Transverse colon (tissue), 4 donors: ENCODE data around the gene MAFF. TPM values are rescaled to one million over a fixed set of nuclear protein-coding genes. Genes with fewer than 3 reads are reported as not detected.

ENCODE experiments used
- DNase-seq: peaks from one replicate; pipeline ENCODE4 v3.0.0-alpha.2; 2019
- H3K27ac ChIP-seq, 4 donors: fragments of 200-600 bp; sonication (generic); 2 replicates each; pipeline ENCODE4 v1.5.1; 2016 to 2018; ENCODE audit warnings: inconsistent platforms in 4 of 4
- H3K27me3 ChIP-seq: fragments of 200-600 bp; sonication (generic); 2 replicates; pipeline ENCODE4 v1.5.1; 2017; ENCODE audit warnings: inconsistent platforms
- H3K36me3 ChIP-seq, 4 donors: fragments of 200-600 bp; sonication (generic); 2 replicates each; pipeline ENCODE4 v1.5.1; 2017 to 2019; ENCODE audit warnings: inconsistent platforms in 4 of 4
- H3K4me1 ChIP-seq, 4 donors: fragments of 200-600 bp; sonication (generic); 2 replicates each; pipeline ENCODE4 v1.5.1; 2017 to 2020; ENCODE audit warnings: inconsistent platforms in 4 of 4
- H3K4me3 ChIP-seq, 4 donors: fragments of 200-600 bp; sonication (generic); 1 replicate in 1 of 4; 2 replicates in 3 of 4; pipeline versions ENCODE4 v1.5.1 to v1.6.1; 2017 to 2019; ENCODE audit warnings: inconsistent platforms in 4 of 4
- H3K9me3 ChIP-seq, 2 donors: fragments of 200-600 bp; sonication (generic); 2 replicates each; pipeline ENCODE4 v1.5.1; 2017 to 2019; ENCODE audit warnings: inconsistent platforms in 2 of 2
- EP300 ChIP-seq: sonication (generic); formaldehyde crosslinking; IDR thresholded peaks from one replicate; pipeline ENCODE4 v1.6.1; 2017; ENCODE audit warnings: antibody characterized with exemption, low read depth
- POLR2A ChIP-seq: fragments of 450-650 bp; IDR thresholded peaks from one replicate; pipeline ENCODE4 v1.6.1; 2016; ENCODE audit warnings: antibody characterized with exemption, mild to moderate bottlenecking, moderate library complexity
- POLR2AphosphoS5 ChIP-seq, 3 donors: sonication (generic); formaldehyde crosslinking; IDR thresholded peaks; one replicate each; pipeline ENCODE4 v1.6.1; 2016; ENCODE audit warnings: antibody characterized with exemption in 3 of 3
- WGBS, 2 donors: methylation state at CpG; one replicate each; pipeline ENCODE4 v1.1.5; 2018; ENCODE audit warnings: low coverage in 1 of 2; 5-methylcytosine and 5-hydroxymethylcytosine counted together
- in situ Hi-C, 4 donors: fragments of 200-750 bp; cut with MboI; loops; one replicate each; pipeline versions ENCODE4 v1.15.0 to v1.15.1; 2017; ENCODE audit warnings: low sequenced_read_pairs in 3 of 4, low pct_ligation_motif_present in 1 of 4, low pct_unique_long_range_greater_than_20kb in 1 of 4
- intact Hi-C: fragments of 100-400 bp; cut with DNase I; formaldehyde crosslinking; loops from one replicate; pipeline ENCODE4 v1.15.1; 2023; ENCODE audit warnings: low total_unique reads
- total RNA-seq, 4 donors: library from RNA; depleted of rRNA; stranded (reverse); fragments of >200 nt; gene quantifications; one replicate each; pipeline ENCODE4 v1.1.0, GENCODE V29; 2016
- TF ChIP-seq, protein P1 (sequence below), 5 experiments: fragments of 200-600 bp in 3 of 5; fragments of 450-650 bp in 2 of 5; sonication (generic) in 3 of 5; IDR thresholded peaks; 1 replicate in 2 of 5; 2 replicates in 3 of 5; pipeline ENCODE4 v1.5.1; 2016 to 2017; ENCODE audit warnings: antibody characterized with exemption in 5 of 5, inconsistent platforms in 3 of 5, mild to moderate bottlenecking in 2 of 5, moderate library complexity in 1 of 5

The MAFF gene
- total RNA-seq, 4 donors from 2014 or later = 3.8 to 30.3 (median 22.0) TPM

- Histone ChIP-seq H3K4me1 (peaks cover 22 to 52% (median 28%) of the 10 kb centered on the region in 4 donors), H3K36me3 (no peaks in the 10 kb centered on the region), H3K27ac (peak overlapping the region; percentile 88 to 96 (median 92)), H3K27me3 (no peaks in the 10 kb centered on the region), H3K4me3 (peak overlapping the region; percentile 47 to 66 (median 59)), H3K9me3 (no peaks in the 10 kb centered on the region)
- in situ Hi-C loops = no loop called here
- peak; percentile 57 for DNase-seq
- TF ChIP-seq POLR2A (no peak), POLR2AphosphoS5 (IDR thresholded peaks at IDR 0.05) (no peak), EP300 (no peak)
- TF ChIP-seq, protein P1, sequence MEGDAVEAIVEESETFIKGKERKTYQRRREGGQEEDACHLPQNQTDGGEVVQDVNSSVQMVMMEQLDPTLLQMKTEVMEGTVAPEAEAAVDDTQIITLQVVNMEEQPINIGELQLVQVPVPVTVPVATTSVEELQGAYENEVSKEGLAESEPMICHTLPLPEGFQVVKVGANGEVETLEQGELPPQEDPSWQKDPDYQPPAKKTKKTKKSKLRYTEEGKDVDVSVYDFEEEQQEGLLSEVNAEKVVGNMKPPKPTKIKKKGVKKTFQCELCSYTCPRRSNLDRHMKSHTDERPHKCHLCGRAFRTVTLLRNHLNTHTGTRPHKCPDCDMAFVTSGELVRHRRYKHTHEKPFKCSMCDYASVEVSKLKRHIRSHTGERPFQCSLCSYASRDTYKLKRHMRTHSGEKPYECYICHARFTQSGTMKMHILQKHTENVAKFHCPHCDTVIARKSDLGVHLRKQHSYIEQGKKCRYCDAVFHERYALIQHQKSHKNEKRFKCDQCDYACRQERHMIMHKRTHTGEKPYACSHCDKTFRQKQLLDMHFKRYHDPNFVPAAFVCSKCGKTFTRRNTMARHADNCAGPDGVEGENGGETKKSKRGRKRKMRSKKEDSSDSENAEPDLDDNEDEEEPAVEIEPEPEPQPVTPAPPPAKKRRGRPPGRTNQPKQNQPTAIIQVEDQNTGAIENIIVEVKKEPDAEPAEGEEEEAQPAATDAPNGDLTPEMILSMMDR (IDR thresholded peaks at IDR 0.05) = no peak
- WGBS, 2 donors = 3 to 7% methylated on average over 10 to 14 of the region's 14 CpGs
- intact Hi-C loops = no loop called here
Measured at GRCh38 chr22:38180841-38181452, 20.8 kb upstream of the MAFF start.

GRCh38 chr22:38181453-38182200, 20.2 kb upstream of the MAFF start, which contains the start of gene PLA2G6:
Gene PLA2G6 (minus strand): TSS chr22:38181830. CDS start chr22:38169426, 12,404 bp downstream.
- DNase-seq = peak; percentile 99
- intact Hi-C loops (no loop called here), in situ Hi-C loops (no loop called here)
- no peaks in the 10 kb centered on the region for H3K27me3 ChIP-seq
- no peaks in the 10 kb centered on the region for H3K9me3 ChIP-seq
- H3K4me1 ChIP-seq = peaks cover 22 to 54% (median 28%) of the 10 kb centered on the region in 4 donors
- WGBS, 2 donors = 0 to 1% methylated on average over 19 to 44 of the region's 48 CpGs
- peak; percentile 43 for TF ChIP-seq POLR2A
- TF ChIP-seq EP300 = no peak
- TF ChIP-seq POLR2AphosphoS5 (IDR thresholded peaks at IDR 0.05) = peak; percentile 24 to 58 (median 50)
- H3K27ac ChIP-seq = peak within 1 kb of the TSS; percentile 88 to 96 (median 92)
- no peaks in the 10 kb centered on the region for H3K36me3 ChIP-seq
- peak within 1 kb of the TSS; percentile 47 to 66 (median 59) for H3K4me3 ChIP-seq

DNA sequence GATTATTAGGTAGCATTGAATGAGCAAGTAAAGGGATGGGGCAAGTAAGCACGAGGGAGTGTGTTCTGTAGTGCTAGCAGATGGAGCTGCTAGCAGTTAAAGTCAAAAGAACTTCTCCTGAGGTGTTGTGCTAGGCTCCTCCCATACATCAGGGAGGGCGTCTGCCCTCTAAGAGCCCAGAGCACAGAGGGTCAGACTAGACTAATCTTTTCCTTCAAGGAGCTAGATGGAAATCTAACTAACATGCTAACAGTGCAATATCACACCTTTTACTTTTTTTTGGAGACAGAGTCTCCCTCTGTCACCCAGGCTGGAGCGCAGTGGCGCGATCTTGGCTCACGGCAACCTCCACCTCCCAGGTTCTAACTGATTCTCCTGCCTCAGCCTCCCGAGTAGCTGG, 17.0 kb upstream of the MAFF start:
- WGBS, 2 donors = 54 to 74% methylated on average over 2 to 7 of the region's 7 CpGs
- DNase-seq = no peak
- no peak overlapping the region for H3K27ac ChIP-seq
- intact Hi-C loops (no loop called here), in situ Hi-C loops (no loop called here)
- no peak overlapping the region for H3K4me3 ChIP-seq
- no peaks in the 10 kb centered on the region for H3K9me3 ChIP-seq
- TF ChIP-seq EP300 (no peak), POLR2A (no peak)
- H3K36me3 ChIP-seq = no peaks in the 10 kb centered on the region
- H3K4me1 ChIP-seq = peaks cover 9 to 39% (median 19%) of the 10 kb centered on the region in 4 donors
- no peaks in the 10 kb centered on the region for H3K27me3 ChIP-seq

DNA sequence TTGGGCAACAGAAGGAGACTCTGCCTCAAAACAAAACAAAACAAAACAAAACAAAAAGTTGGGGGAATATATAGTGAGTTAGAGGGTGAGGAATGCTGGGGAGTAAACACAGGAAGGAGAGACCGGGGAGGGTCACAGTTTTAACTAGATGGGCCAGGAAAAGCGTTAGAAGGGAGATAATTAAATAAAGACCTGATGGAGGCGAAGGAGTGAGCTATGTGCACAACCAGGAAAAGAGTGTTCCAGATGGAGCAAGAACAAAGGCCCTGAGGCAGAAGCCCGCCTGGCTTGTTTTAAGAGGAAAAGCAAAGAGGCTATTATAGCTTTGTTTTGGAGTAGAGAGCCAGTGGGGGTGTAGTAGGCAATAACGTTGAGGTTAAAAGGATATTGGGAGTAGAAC, 15.4 kb upstream of the MAFF start:
- in situ Hi-C loops (no loop called here), intact Hi-C loops (no loop called here)
- TF ChIP-seq, protein P1 (IDR thresholded peaks at IDR 0.05) = no peak
- TF ChIP-seq POLR2A = no peak
- TF ChIP-seq POLR2AphosphoS5 (IDR thresholded peaks at IDR 0.05) = no peak
- TF ChIP-seq EP300 = no peak
- Histone ChIP-seq H3K4me3 (no peak overlapping the region), H3K9me3 (no peaks in the 10 kb centered on the region), H3K36me3 (no peaks in the 10 kb centered on the region), H3K27ac (peak overlapping the region in 3 of 4 donors; percentile 29 to 53 (median 42)), H3K27me3 (no peaks in the 10 kb centered on the region), H3K4me1 (peaks cover 0 to 23% (median 5%) of the 10 kb centered on the region in 4 donors)
- DNase-seq = no peak
- WGBS, 2 donors = 57 to 64% methylated on average over 3 to 5 of the region's 5 CpGs
